ENCODE results near the gene KDM4C. TPM values are rescaled to one million over a fixed set of nuclear protein-coding genes. Genes with fewer than 3 reads are reported as not detected.

The KDM4C gene
- total RNA-seq, 1 donor from 2014 or later, result 11.1 TPM

DNA sequence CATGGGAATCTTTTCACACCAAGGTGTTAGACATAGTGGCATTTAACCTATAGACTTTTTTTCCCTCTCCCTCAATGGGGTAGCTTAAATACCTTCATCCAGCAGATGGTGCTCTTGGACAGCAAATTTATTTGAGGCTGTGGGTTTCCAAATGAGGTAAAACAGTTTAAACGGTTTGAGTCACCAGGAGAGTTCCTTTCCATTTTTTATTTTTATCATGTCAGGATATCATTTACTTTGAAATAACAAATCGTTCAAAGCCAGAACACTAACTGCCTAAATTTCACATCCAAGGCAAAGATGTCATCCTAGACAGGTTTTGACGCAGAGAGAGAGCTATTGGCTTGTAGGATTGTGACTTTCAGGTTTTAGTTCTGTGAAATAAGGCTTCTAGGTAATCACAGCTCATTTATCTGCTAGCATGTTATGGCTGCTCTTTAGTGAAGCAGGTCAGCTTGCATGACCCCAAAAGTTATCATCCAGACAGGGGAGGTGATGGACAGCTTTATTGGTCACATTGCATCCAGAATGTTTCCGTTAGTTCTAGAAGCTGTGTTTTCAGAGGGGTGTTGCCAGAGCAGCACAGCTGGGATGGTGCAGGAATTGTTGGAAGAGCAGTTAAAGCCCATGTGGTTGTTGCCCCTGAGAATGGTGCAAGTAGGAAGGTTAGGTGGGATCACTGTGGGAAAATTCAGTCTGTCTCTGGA, 69.8 kb downstream of the KDM4C start:
- H3K4me1 Mint-ChIP-seq, result peaks cover 6% of the 10 kb centered on the region
- peak; percentile 73 for DNase-seq (ENCODE audit: low spot score)
- H3K4me1 ChIP-seq, result no peaks in the 10 kb centered on the region
- H3K9ac ChIP-seq, result no peak overlapping the region
- peak overlapping the region; percentile 47 for H2AFZ ChIP-seq (replicated peaks)
- no peaks in the 10 kb centered on the region for H3K27me3 ChIP-seq
- peaks cover 6% of the 10 kb centered on the region for H3K36me3 Mint-ChIP-seq
- no peak overlapping the region for H3K4me2 ChIP-seq
- no peaks in the 10 kb centered on the region for H3K36me3 ChIP-seq
- H3K27me3 Mint-ChIP-seq (ENCODE audit: insufficient read depth, low read depth), result peaks cover 2% of the 10 kb centered on the region
- no peaks in the 10 kb centered on the region for H4K20me1 ChIP-seq (ENCODE audit: low read depth)
- no peak overlapping the region for H3K27ac ChIP-seq
- H3K4me3 ChIP-seq, result no peak overlapping the region
- peaks cover 3% of the 10 kb centered on the region for H3K9me3 Mint-ChIP-seq
- no peaks in the 10 kb centered on the region for H3F3A ChIP-seq (ENCODE audit: low read depth)
- no peaks in the 10 kb centered on the region for H3K79me2 ChIP-seq (ENCODE audit: low read depth)
- no peak overlapping the region for H3K4me3 Mint-ChIP-seq
- TF ChIP-seq CTCF (IDR thresholded peaks at IDR 0.05) (peak; percentile 85), EZH2 (IDR thresholded peaks at IDR 0.05) (no peak)
- H3K27ac Mint-ChIP-seq, result peak overlapping the region; percentile 87
- no peaks in the 10 kb centered on the region for H3K9me3 ChIP-seq (ENCODE audit: low read depth)

- peaks cover 2% of the 10 kb centered on the region for H3K36me3 Mint-ChIP-seq
- H3K4me1 ChIP-seq, result no peaks in the 10 kb centered on the region
- no peaks in the 10 kb centered on the region for H3K79me2 ChIP-seq (ENCODE audit: low read depth)
- H3K4me3 Mint-ChIP-seq, result no peak overlapping the region
- peaks cover 6% of the 10 kb centered on the region for H3K4me1 Mint-ChIP-seq
- no peak overlapping the region for H3K4me3 ChIP-seq
- DNase-seq (ENCODE audit: low spot score), result peak; percentile 15
- H2AFZ ChIP-seq (replicated peaks), result no peak overlapping the region
- TF ChIP-seq EZH2phosphoT487 (IDR thresholded peaks at IDR 0.05) (no peak), CTCF (IDR thresholded peaks at IDR 0.05) (peak; percentile 17)
- H3K27ac Mint-ChIP-seq, result no peak overlapping the region
- H3K27me3 ChIP-seq, result no peaks in the 10 kb centered on the region
- no peak overlapping the region for H3K9ac ChIP-seq
- H3K4me2 ChIP-seq, result no peak overlapping the region
- no peaks in the 10 kb centered on the region for H3K36me3 ChIP-seq
- no peaks in the 10 kb centered on the region for H3K9me3 ChIP-seq (ENCODE audit: low read depth)
- H3F3A ChIP-seq (ENCODE audit: low read depth), result no peaks in the 10 kb centered on the region
- H4K20me1 ChIP-seq (ENCODE audit: low read depth), result no peaks in the 10 kb centered on the region
- H3K27me3 Mint-ChIP-seq (ENCODE audit: insufficient read depth, low read depth), result peaks cover 2% of the 10 kb centered on the region
- H3K9me3 Mint-ChIP-seq, result peaks cover 3% of the 10 kb centered on the region
- no peak overlapping the region for H3K27ac ChIP-seq
These were observed 71.3 kb downstream of the KDM4C start for GRCh38 chr9:6829027-6829426.

DNA sequence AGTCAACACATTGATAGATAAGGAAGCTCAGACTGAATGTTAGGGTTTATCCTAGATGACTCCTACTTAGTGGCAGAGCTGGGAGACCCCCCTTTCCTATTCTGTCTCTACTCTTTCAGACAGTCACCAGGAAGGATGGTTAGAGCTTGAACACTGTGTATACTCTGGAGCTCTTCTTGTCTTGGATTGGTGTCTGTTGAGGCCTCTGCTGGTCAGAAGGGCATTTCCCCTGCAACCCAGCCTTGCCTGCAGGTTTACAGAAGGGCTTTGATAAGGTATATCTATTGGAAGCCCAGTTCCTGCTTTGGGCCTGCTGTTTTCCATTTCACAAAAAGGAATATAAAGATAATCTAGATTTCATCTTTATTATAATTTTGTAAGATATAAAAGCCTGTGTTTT, 71.8 kb downstream of the KDM4C start:
- Histone ChIP-seq H3K27me3 (no peaks in the 10 kb centered on the region), H3K36me3 (no peaks in the 10 kb centered on the region), H3K4me3 (no peak overlapping the region), H2AFZ (replicated peaks) (no peak overlapping the region), H3K9me3 (ENCODE audit: low read depth) (no peaks in the 10 kb centered on the region), H3K79me2 (ENCODE audit: low read depth) (no peaks in the 10 kb centered on the region), H3K9ac (no peak overlapping the region), H3K27ac (no peak overlapping the region), H4K20me1 (ENCODE audit: low read depth) (no peaks in the 10 kb centered on the region), H3K4me2 (no peak overlapping the region), H3K4me1 (no peaks in the 10 kb centered on the region), H3F3A (ENCODE audit: low read depth) (no peaks in the 10 kb centered on the region)
- H3K4me3 Mint-ChIP-seq, result no peak overlapping the region
- H3K27ac Mint-ChIP-seq, result no peak overlapping the region
- H3K9me3 Mint-ChIP-seq, result peaks cover 3% of the 10 kb centered on the region
- no peak for TF ChIP-seq EZH2 (IDR thresholded peaks at IDR 0.05)
- TF ChIP-seq EZH2phosphoT487 (IDR thresholded peaks at IDR 0.05), result no peak
- no peak for TF ChIP-seq CTCF (IDR thresholded peaks at IDR 0.05)
- no peak for DNase-seq (ENCODE audit: low spot score)
- H3K27me3 Mint-ChIP-seq (ENCODE audit: insufficient read depth, low read depth), result peaks cover 2% of the 10 kb centered on the region
- peaks cover 5% of the 10 kb centered on the region for H3K36me3 Mint-ChIP-seq
- H3K4me1 Mint-ChIP-seq, result peaks cover 6% of the 10 kb centered on the region

All from neural progenitor cell (in vitro differentiated cells).